BLaER1 (cell line): ENCODE results near the gene SLC4A4.

Source experiments
- H3K27ac ChIP-seq: shearing (Covaris generic); formaldehyde crosslinking; 2 replicates; pipeline ENCODE4 v1.8.1; 2022
- H3K27me3 ChIP-seq: shearing (Covaris generic); formaldehyde crosslinking; 2 replicates; pipeline ENCODE4 v1.8.1; 2022
- H3K36me3 ChIP-seq: shearing (Covaris generic); formaldehyde crosslinking; 2 replicates; pipeline ENCODE4 v1.8.1; 2022
- H3K4me1 ChIP-seq: shearing (Covaris generic); formaldehyde crosslinking; 2 replicates; pipeline ENCODE4 v1.8.1; 2022
- H3K4me2 ChIP-seq: shearing (Covaris generic); formaldehyde crosslinking; 2 replicates; pipeline ENCODE4 v1.8.1; 2022
- H3K4me3 ChIP-seq: shearing (Covaris generic); formaldehyde crosslinking; 2 replicates; pipeline ENCODE4 v1.8.1; 2022
- H3K9ac ChIP-seq: shearing (Covaris generic); formaldehyde crosslinking; 2 replicates; pipeline ENCODE4 v1.8.1; 2022
- H3K9me3 ChIP-seq: shearing (Covaris generic); formaldehyde crosslinking; 2 replicates; pipeline ENCODE4 v1.8.1; 2022
- H4K20me1 ChIP-seq: shearing (Covaris generic); formaldehyde crosslinking; 2 replicates; pipeline ENCODE4 v1.8.1; 2022
- Cebpa-rat ChIP-seq: shearing (Covaris generic); IDR thresholded peaks from 2 replicates; pipeline ENCODE4 v1.8.1; 2022

SLC4A4 gene

GRCh38 chr4:71380788-71381187 is 42.0 kb downstream of the SLC4A4 start:
- no peaks in the 10 kb centered on the region for H3K9me3 ChIP-seq
- no peaks in the 10 kb centered on the region for H3K4me1 ChIP-seq
- no peaks in the 10 kb centered on the region for H4K20me1 ChIP-seq
- H3K4me2 ChIP-seq = no peak overlapping the region
- H3K4me3 ChIP-seq = no peak overlapping the region
- no peak for TF ChIP-seq Cebpa-rat
- no peaks in the 10 kb centered on the region for H3K27me3 ChIP-seq
- no peaks in the 10 kb centered on the region for H3K36me3 ChIP-seq
- no peak overlapping the region for H3K27ac ChIP-seq
- no peak overlapping the region for H3K9ac ChIP-seq

GRCh38 chr4:71382125-71382899 is 43.5 kb downstream of the SLC4A4 start:
- H3K9ac ChIP-seq = no peak overlapping the region
- no peaks in the 10 kb centered on the region for H4K20me1 ChIP-seq
- H3K4me2 ChIP-seq = no peak overlapping the region
- no peaks in the 10 kb centered on the region for H3K27me3 ChIP-seq
- no peak for TF ChIP-seq Cebpa-rat
- no peak overlapping the region for H3K27ac ChIP-seq
- no peaks in the 10 kb centered on the region for H3K9me3 ChIP-seq
- no peak overlapping the region for H3K4me3 ChIP-seq
- H3K36me3 ChIP-seq = no peaks in the 10 kb centered on the region
- H3K4me1 ChIP-seq = no peaks in the 10 kb centered on the region

- no peaks in the 10 kb centered on the region for H4K20me1 ChIP-seq
- no peaks in the 10 kb centered on the region for H3K9me3 ChIP-seq
- H3K4me1 ChIP-seq = no peaks in the 10 kb centered on the region
- no peak overlapping the region for H3K4me3 ChIP-seq
- H3K9ac ChIP-seq = no peak overlapping the region
- H3K27me3 ChIP-seq = no peaks in the 10 kb centered on the region
- TF ChIP-seq Cebpa-rat = no peak
- no peaks in the 10 kb centered on the region for H3K36me3 ChIP-seq
- H3K27ac ChIP-seq = no peak overlapping the region
- no peak overlapping the region for H3K4me2 ChIP-seq
Measured at GRCh38 chr4:71382900-71383560, 44.2 kb downstream of the SLC4A4 start.

GRCh38 chr4:71383984-71384383 is 45.2 kb downstream of the SLC4A4 start:
- peak; percentile 62 for TF ChIP-seq Cebpa-rat
- Histone ChIP-seq H3K4me3 (no peak overlapping the region), H4K20me1 (no peaks in the 10 kb centered on the region), H3K36me3 (no peaks in the 10 kb centered on the region), H3K9me3 (no peaks in the 10 kb centered on the region), H3K9ac (no peak overlapping the region), H3K4me2 (no peak overlapping the region), H3K27me3 (no peaks in the 10 kb centered on the region), H3K4me1 (no peaks in the 10 kb centered on the region), H3K27ac (no peak overlapping the region)

- no peak for TF ChIP-seq Cebpa-rat
- no peak overlapping the region for H3K4me2 ChIP-seq
Measured at GRCh38 chr4:71389149-71389827, 50.5 kb downstream of the SLC4A4 start.

GRCh38 chr4:71392109-71392508 is 53.3 kb downstream of the SLC4A4 start:
- no peaks in the 10 kb centered on the region for H4K20me1 ChIP-seq

More at GRCh38 chr4:71389149-71389827, 50.5 kb downstream of the SLC4A4 start:
- no peaks in the 10 kb centered on the region for H3K4me1 ChIP-seq
- H3K27me3 ChIP-seq = no peaks in the 10 kb centered on the region
- no peak overlapping the region for H3K27ac ChIP-seq
- H3K9ac ChIP-seq = no peak overlapping the region
- no peaks in the 10 kb centered on the region for H4K20me1 ChIP-seq
- no peaks in the 10 kb centered on the region for H3K9me3 ChIP-seq
- H3K4me3 ChIP-seq = no peak overlapping the region
- H3K36me3 ChIP-seq = no peaks in the 10 kb centered on the region

GRCh38 chr4:71396382-71396781 is 57.6 kb downstream of the SLC4A4 start:
- Histone ChIP-seq H3K4me1 (no peaks in the 10 kb centered on the region), H3K9ac (no peak overlapping the region), H4K20me1 (no peaks in the 10 kb centered on the region), H3K36me3 (no peaks in the 10 kb centered on the region), H3K9me3 (no peaks in the 10 kb centered on the region), H3K4me3 (no peak overlapping the region), H3K4me2 (no peak overlapping the region), H3K27me3 (no peaks in the 10 kb centered on the region), H3K27ac (no peak overlapping the region)
- no peak for TF ChIP-seq Cebpa-rat

More at GRCh38 chr4:71392109-71392508, 53.3 kb downstream of the SLC4A4 start:
- TF ChIP-seq Cebpa-rat = no peak
- H3K4me1 ChIP-seq = no peaks in the 10 kb centered on the region
- H3K9me3 ChIP-seq = no peaks in the 10 kb centered on the region
- H3K4me2 ChIP-seq = no peak overlapping the region
- no peak overlapping the region for H3K4me3 ChIP-seq
- H3K9ac ChIP-seq = no peak overlapping the region
- H3K36me3 ChIP-seq = no peaks in the 10 kb centered on the region
- no peaks in the 10 kb centered on the region for H3K27me3 ChIP-seq
- H3K27ac ChIP-seq = no peak overlapping the region

- Histone ChIP-seq H3K27me3 (no peaks in the 10 kb centered on the region), H3K9me3 (no peaks in the 10 kb centered on the region), H3K36me3 (no peaks in the 10 kb centered on the region), H3K27ac (no peak overlapping the region), H3K4me3 (no peak overlapping the region), H3K9ac (no peak overlapping the region), H4K20me1 (no peaks in the 10 kb centered on the region), H3K4me1 (no peaks in the 10 kb centered on the region), H3K4me2 (no peak overlapping the region)
- TF ChIP-seq Cebpa-rat = no peak
Measured at GRCh38 chr4:71400810-71401209, 62.0 kb downstream of the SLC4A4 start.

- Histone ChIP-seq H3K4me1 (no peaks in the 10 kb centered on the region), H3K36me3 (no peaks in the 10 kb centered on the region), H3K9ac (no peak overlapping the region), H3K9me3 (no peaks in the 10 kb centered on the region), H3K4me3 (no peak overlapping the region), H3K27me3 (no peaks in the 10 kb centered on the region), H3K27ac (no peak overlapping the region), H3K4me2 (no peak overlapping the region), H4K20me1 (no peaks in the 10 kb centered on the region)
- TF ChIP-seq Cebpa-rat = no peak
Measured at GRCh38 chr4:71402616-71403015, 63.8 kb downstream of the SLC4A4 start.

GRCh38 chr4:71404049-71404448 is 65.2 kb downstream of the SLC4A4 start:
- no peaks in the 10 kb centered on the region for H3K36me3 ChIP-seq
- H3K27ac ChIP-seq = no peak overlapping the region
- no peak for TF ChIP-seq Cebpa-rat

More at GRCh38 chr4:71404049-71404448, 65.2 kb downstream of the SLC4A4 start:
- Histone ChIP-seq H4K20me1 (no peaks in the 10 kb centered on the region), H3K4me1 (no peaks in the 10 kb centered on the region), H3K9ac (no peak overlapping the region), H3K9me3 (peaks cover 9% of the 10 kb centered on the region), H3K27me3 (no peaks in the 10 kb centered on the region), H3K4me2 (no peak overlapping the region), H3K4me3 (no peak overlapping the region)
